ENCODE data around the gene CDK5RAP1.

DNA sequence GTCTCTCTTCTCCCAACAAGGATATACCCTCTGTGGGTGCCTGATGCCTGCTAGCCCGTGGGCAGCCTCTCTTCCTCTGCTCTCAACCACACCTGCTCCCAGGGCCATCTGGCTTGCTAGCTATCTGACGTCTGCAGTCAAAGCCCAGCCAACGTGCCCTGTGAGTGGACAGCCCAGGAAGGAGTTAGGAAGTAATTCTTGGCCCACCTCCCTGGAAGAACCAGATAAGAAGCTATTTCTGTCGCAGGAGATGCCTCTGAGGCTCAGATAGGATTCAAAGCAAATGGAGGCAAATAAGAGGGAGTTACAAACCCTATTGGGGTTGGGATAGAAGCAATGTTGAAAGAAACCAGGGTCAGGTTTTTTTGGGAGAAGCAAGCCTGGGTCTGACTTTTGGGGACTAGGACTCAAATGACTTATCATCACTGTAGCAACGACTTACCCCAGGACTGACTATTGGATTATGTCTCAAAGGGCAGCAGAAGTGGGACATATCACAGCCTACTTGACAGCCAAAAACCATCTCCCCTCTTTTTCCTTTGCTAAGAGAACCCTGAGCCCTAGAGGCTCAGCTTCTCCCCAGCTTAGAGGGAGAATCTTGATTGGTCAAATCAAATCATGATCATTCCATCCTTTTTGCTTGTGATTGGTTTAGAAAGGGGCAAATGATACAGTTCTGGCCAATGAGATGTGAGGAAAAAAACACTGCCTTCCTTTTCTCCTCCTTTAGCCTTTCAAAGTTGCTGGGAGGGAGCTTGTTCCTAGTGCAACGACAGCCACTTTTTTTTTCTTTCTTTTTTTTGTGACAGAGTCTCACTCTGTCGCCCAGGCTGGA, 18.0 kb upstream of the CDK5RAP1 start:
- TF ChIP-seq, protein P1, sequence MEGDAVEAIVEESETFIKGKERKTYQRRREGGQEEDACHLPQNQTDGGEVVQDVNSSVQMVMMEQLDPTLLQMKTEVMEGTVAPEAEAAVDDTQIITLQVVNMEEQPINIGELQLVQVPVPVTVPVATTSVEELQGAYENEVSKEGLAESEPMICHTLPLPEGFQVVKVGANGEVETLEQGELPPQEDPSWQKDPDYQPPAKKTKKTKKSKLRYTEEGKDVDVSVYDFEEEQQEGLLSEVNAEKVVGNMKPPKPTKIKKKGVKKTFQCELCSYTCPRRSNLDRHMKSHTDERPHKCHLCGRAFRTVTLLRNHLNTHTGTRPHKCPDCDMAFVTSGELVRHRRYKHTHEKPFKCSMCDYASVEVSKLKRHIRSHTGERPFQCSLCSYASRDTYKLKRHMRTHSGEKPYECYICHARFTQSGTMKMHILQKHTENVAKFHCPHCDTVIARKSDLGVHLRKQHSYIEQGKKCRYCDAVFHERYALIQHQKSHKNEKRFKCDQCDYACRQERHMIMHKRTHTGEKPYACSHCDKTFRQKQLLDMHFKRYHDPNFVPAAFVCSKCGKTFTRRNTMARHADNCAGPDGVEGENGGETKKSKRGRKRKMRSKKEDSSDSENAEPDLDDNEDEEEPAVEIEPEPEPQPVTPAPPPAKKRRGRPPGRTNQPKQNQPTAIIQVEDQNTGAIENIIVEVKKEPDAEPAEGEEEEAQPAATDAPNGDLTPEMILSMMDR (IDR thresholded peaks at IDR 0.05; ENCODE audit: extremely low read depth in 1 of 2, insufficient read depth in 1 of 2, low read depth in 1 of 2, low read length in 2 of 2) = no peak
- no peak for TF ChIP-seq POLR2A (IDR thresholded peaks at IDR 0.05; ENCODE audit: low read depth, low read length)

All from endothelial cell of umbilical vein (primary cell).